Measurements from ENCODE around the gene RIC8B. TPM values are rescaled to one million over a fixed set of nuclear protein-coding genes. Genes with fewer than 3 reads are reported as not detected.

Gene RIC8B
- total and polyA plus RNA-seq, 2 of the 8 experiments (the other 6 are each of a cell fraction or from before 2014, with no cell fraction given), result 8.2 to 25.3 TPM

DNA sequence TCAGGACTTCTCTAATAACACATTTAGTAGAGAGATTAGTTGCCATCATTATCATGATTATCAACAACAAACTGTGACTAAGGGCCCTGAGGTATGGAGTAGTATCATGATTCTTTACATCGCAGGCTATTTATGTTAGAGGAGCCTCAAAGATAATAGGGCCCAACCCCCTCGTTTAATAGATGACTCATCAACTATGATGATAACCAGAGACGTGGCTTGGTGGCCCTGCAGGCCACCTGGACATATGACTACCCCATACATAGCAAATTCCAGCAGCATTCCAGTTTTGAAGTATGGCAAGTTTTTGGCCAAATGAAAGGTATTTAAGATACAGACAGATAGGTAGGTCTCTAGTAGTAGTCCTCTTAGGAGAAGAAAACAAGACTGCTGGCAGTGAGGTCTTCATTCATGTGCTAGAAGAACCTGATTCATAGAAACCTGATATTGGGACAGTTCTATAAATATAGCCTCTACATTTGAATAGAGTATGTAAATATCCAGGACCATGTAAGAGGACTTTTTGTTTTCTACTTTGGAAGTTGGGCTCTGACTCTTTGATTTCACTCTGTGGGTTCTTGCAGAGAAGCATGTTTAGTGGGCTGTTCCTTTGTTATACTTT is 5.6 kb downstream of the RIC8B start:
- no peak overlapping the region for H3K56ac ChIP-seq (replicated peaks; ENCODE audit: insufficient read length, low read depth, low read length)
- no peak overlapping the region for H3K4ac ChIP-seq (replicated peaks; ENCODE audit: insufficient read length, low read depth, low read length)
- no peak overlapping the region for H3K27ac ChIP-seq (ENCODE audit: low read depth, low read length)
- no peak overlapping the region for H3K4me2 ChIP-seq (ENCODE audit: insufficient read depth in 1 of 2, low read depth in 2 of 2, low read length in 2 of 2)
- no peak overlapping the region for H4K91ac ChIP-seq (replicated peaks; ENCODE audit: insufficient read length, low read length)
- no peak overlapping the region for H3K14ac ChIP-seq (ENCODE audit: insufficient read length)
- no peak overlapping the region for H4K8ac ChIP-seq (ENCODE audit: extremely low read depth, insufficient read depth, low read length)
- DNase-seq (ENCODE audit: low read depth in 1 of 2, low spot score in 2 of 2) (no peak), FAIRE-seq (no peak)
- 93% methylated on average over 3 of the region's 3 CpGs; no CpG with 5 or more reads in 1 of the 2 experiments for WGBS, 2 experiments (ENCODE audit: extremely low coverage in 1 of 2, insufficient coverage in 1 of 2, insufficient read length in 1 of 2, insufficient replicate concordance in 2 of 2, low coverage in 1 of 2, low lambda C conversion rate in 2 of 2, missing lambda C conversion rate in 1 of 2)
- H2BK20ac ChIP-seq (ENCODE audit: low read length), result no peak overlapping the region
- H3K4me3 ChIP-seq (ENCODE audit: extremely low read depth in 1 of 4, insufficient read depth in 2 of 4, low read depth in 3 of 4, low read length in 4 of 4), result no peak overlapping the region
- H4K5ac ChIP-seq (ENCODE audit: insufficient read length, low read depth, low read length), result no peak overlapping the region
- H3K23me2 ChIP-seq (ENCODE audit: low read depth, low read length), result 0 out of 2 replicates have a peak, but pooled peaks cover 1% of the 10 kb centered on the region
- no peak overlapping the region for H2BK12ac ChIP-seq (ENCODE audit: low read depth, low read length)
- no peak overlapping the region for H3K18ac ChIP-seq (ENCODE audit: extremely low read depth, low read length)
- no peak overlapping the region for H2BK5ac ChIP-seq (ENCODE audit: low read depth, low read length)
- H3K36me3 ChIP-seq (ENCODE audit: control insufficient read depth in 2 of 4, insufficient read depth in 4 of 4, low read length in 3 of 4), result peaks cover 0 to 9% (median 3%) of the 10 kb centered on the region in 4 experiments; a peak in 3 of 8 replicates
- H2BK15ac ChIP-seq (ENCODE audit: low read length), result no peak overlapping the region
- H3K79me2 ChIP-seq (ENCODE audit: control insufficient read depth in 1 of 2, insufficient read depth in 2 of 2, low read length in 2 of 2), result peaks cover 17 to 100% of the 10 kb centered on the region in 2 experiments
- POLR2A ChIA-PET (ENCODE audit: partially characterized antibody), result no interaction called here
- H3K4me1 ChIP-seq (replicated peaks in 1 of 4; ENCODE audit: control insufficient read depth in 3 of 4, insufficient read depth in 4 of 4, low read length in 3 of 4), result peaks cover 2 to 9% (median 4%) of the 10 kb centered on the region in 4 experiments; a peak in 4 of 7 replicates
- H3K9ac ChIP-seq (replicated peaks in 1 of 4; ENCODE audit: extremely low read depth in 1 of 4, low read depth in 3 of 4, low read length in 3 of 4), result no peak overlapping the region
- CTCF ChIA-PET (ENCODE audit: partially characterized antibody), result interaction anchor here (0.9 kb wide), 1 partner anchor 71 kb away, joined by 3 read pairs; no protein-coding TSS in a partner anchor
- peaks cover 7% of the 10 kb centered on the region for H3K79me1 ChIP-seq (ENCODE audit: low read depth, low read length)
- H2AFZ ChIP-seq (ENCODE audit: low read length), result no peak overlapping the region
- H3K27me3 ChIP-seq (replicated peaks in 1 of 4; ENCODE audit: control insufficient read depth in 3 of 4, extremely low read depth in 1 of 4, insufficient read depth in 3 of 4, low read length in 3 of 4), result no peaks in the 10 kb centered on the region
- no peaks in the 10 kb centered on the region for H3K9me3 ChIP-seq (ENCODE audit: insufficient read depth in 2 of 2, low read depth in 1 of 2, low read length in 1 of 2)
- peaks cover 3 to 9% of the 10 kb centered on the region in 2 experiments for H4K20me1 ChIP-seq (replicated peaks in 1 of 2; ENCODE audit: control insufficient read depth in 1 of 2, insufficient read depth in 2 of 2, low read length in 2 of 2)
- no peak overlapping the region for H2BK120ac ChIP-seq (replicated peaks; ENCODE audit: low read depth, low read length)
- no peak overlapping the region for H3K23ac ChIP-seq (ENCODE audit: insufficient read length)
- no peak overlapping the region for H2AK5ac ChIP-seq (ENCODE audit: low read depth, low read length)
- no peak for TF ChIP-seq SUZ12 (IDR thresholded peaks at IDR 0.05; ENCODE audit: low read length)
- TF ChIP-seq BACH1 (IDR thresholded peaks at IDR 0.05; ENCODE audit: low read length), result no peak
- TF ChIP-seq BRCA1 (IDR thresholded peaks at IDR 0.05; ENCODE audit: low read depth, low read length), result no peak
- no peak for TF ChIP-seq KDM5A (IDR thresholded peaks at IDR 0.05; ENCODE audit: low read length)
- no peak for TF ChIP-seq SIRT6 (IDR thresholded peaks at IDR 0.05; ENCODE audit: low read length)
- TF ChIP-seq POU5F1 (IDR thresholded peaks at IDR 0.05; ENCODE audit: low read depth, low read length), result no peak
- no peak for TF ChIP-seq EGR1 (IDR thresholded peaks at IDR 0.05; ENCODE audit: borderline replicate concordance, low read depth, low read length)
- TF ChIP-seq POLR2AphosphoS5 (IDR thresholded peaks at IDR 0.05; ENCODE audit: low read depth, low read length), result no peak
- no peak for TF ChIP-seq YY1 (IDR thresholded peaks at IDR 0.05; ENCODE audit: low read depth, low read length)
- no peak for TF ChIP-seq POLR2A (IDR thresholded peaks at IDR 0.05; ENCODE audit: control extremely low read depth in 1 of 2, low read depth in 2 of 2, low read length in 2 of 2)
- no peak for TF ChIP-seq KDM1A (IDR thresholded peaks at IDR 0.05; ENCODE audit: borderline replicate concordance, low read length)
- no peak for TF ChIP-seq PHF8 (conservative IDR thresholded peaks at IDR 0.05; ENCODE audit: low read depth, low read length)
